Measurements from ENCODE around the gene UGT3A2.

Gene UGT3A2
- 0 reads per million in 2 donors for total RNA-seq

GRCh38 chr5:36066540-36067210 is at the start of gene UGT3A2:
Gene UGT3A2, minus strand, starts transcription at chr5:36066882. Its CDS starts 93 bp downstream, at chr5:36066789.
- no peak for DNase-seq

GRCh38 chr5:36111238-36111637 is 44.6 kb upstream of the UGT3A2 start:
- no peak for DNase-seq

GRCh38 chr5:36108758-36109460 is 42.2 kb upstream of the UGT3A2 start:
- DNase-seq: no peak

- no peak for DNase-seq
These were observed 39.1 kb upstream of the UGT3A2 start for GRCh38 chr5:36105819-36106218.

GRCh38 chr5:36099748-36100147 is 33.1 kb upstream of the UGT3A2 start:
- DNase-seq: no peak

- DNase-seq: no peak
These were observed 29.8 kb upstream of the UGT3A2 start for GRCh38 chr5:36096486-36096885.

GRCh38 chr5:36089989-36090388 is 23.3 kb upstream of the UGT3A2 start:
- DNase-seq: no peak

GRCh38 chr5:36079200-36079781 is 12.6 kb upstream of the UGT3A2 start:
- no peak for DNase-seq

- DNase-seq: no peak
These were observed 11.7 kb upstream of the UGT3A2 start for GRCh38 chr5:36078430-36078829.

- DNase-seq: no peak
These were observed 7.0 kb upstream of the UGT3A2 start for GRCh38 chr5:36073595-36074216.

- DNase-seq: no peak
These were observed 4.2 kb upstream of the UGT3A2 start for GRCh38 chr5:36070687-36071571.

GRCh38 chr5:36068751-36069281 is 2.1 kb upstream of the UGT3A2 start:
- DNase-seq: no peak

GRCh38 chr5:36066001-36066539 is 612 bp downstream of the UGT3A2 start:
- DNase-seq: no peak

- DNase-seq: no peak
These were observed 6.2 kb downstream of the UGT3A2 start for GRCh38 chr5:36060420-36060887.

GRCh38 chr5:36059571-36060419 is 6.9 kb downstream of the UGT3A2 start:
- DNase-seq: no peak

- no peak for DNase-seq
These were observed 7.9 kb downstream of the UGT3A2 start for GRCh38 chr5:36058776-36059175.

GRCh38 chr5:36057386-36057785 is 9.3 kb downstream of the UGT3A2 start:
- no peak for DNase-seq

GRCh38 chr5:36056422-36056821 is 10.3 kb downstream of the UGT3A2 start:
- DNase-seq: no peak

- no peak for DNase-seq
These were observed 10.7 kb downstream of the UGT3A2 start for GRCh38 chr5:36055984-36056383.

- no peak for DNase-seq
These were observed 12.0 kb downstream of the UGT3A2 start for GRCh38 chr5:36054647-36055046.

- no peak for DNase-seq
These were observed 14.1 kb downstream of the UGT3A2 start for GRCh38 chr5:36052538-36052937.
